ENCODE measurements around the gene KLHL33.

The KLHL33 gene

DNA sequence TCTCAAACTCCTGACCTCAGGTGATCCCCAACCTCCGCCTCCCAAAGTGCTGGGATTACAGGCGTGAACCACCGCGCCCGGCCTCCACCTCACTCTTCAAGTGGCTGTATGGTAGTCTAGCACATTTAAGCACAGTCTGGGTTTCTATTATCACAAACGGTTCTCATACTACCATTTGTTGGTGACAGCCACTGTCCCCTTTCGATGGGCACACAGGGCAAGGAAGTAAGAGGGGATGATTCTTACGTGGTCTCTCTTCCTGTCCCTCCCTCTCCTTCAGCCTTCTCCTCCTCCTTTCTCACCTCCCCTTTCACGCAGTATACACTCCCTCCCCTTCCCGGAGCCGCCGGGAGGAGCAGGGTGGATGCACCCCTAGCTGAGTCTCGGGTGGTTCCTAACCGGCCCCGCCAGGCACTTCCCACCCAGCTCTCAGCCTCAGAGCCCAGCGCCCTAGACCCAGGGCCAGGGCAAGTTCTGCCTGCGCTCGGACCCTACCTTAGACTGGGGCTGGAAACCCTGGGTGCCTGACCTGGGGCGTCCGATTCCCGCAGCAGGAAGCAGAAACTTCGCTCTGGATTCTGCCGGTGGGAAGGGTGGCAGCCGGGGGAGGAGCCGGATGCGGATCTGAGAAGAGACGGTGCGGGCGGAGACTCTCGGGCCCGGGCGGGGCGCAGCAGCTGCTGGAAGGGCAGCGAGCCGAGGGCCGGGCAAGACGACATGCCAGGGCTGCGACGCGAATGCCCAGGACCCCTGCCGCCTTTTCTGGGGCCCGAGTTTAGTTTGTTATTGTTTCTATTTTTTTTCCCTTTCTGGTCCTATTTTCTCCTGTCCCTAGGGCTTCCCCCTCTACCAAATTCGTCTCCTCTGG is 22.9 kb downstream of the KLHL33 start, which contains the start of gene TEP1:
Gene TEP1, minus strand, starts transcription at position 626 of the 868 bp plus-strand sequence. CDS start 5,062 bp downstream, outside the sequence.
- no peak for FAIRE-seq

DNA sequence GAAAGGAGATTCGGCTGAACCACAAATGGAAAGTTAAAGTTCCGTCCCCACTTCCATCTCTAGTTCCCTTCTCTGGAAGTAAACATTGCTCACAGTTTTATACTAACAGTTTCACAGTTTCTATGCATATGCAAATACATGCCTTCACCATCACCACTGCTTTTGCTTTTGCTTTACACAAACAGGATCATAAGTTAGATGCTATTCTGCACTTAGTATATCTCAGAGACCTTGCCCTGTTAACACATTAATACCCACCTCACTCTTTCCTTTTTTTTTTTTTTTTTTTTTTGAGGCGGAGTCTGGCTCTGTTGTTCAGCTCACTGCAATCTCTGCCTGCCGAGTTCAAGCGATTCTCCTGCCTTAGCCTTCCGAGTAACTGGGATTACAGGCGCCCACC is 23.6 kb downstream of the KLHL33 start:
- FAIRE-seq, result no peak

DNA sequence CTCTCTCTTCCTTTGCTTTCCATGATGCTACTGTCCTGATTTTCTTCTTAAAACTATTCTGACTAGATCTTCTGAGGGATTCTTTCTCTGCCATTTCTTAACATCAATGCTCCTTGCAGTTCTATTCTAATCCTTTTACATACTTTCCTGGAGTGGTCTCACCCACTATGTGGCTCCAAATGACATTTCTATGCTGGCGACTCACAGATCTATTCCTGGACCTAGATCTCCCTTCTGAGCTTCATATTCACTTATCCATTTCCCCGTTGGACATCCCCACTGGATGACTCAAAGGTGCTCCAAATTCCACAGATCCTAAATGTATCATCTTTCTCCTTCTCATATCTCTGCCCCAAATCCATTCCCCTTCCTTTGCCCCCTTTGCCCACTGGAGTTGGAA is 26.7 kb downstream of the KLHL33 start:
- FAIRE-seq, result no peak

DNA sequence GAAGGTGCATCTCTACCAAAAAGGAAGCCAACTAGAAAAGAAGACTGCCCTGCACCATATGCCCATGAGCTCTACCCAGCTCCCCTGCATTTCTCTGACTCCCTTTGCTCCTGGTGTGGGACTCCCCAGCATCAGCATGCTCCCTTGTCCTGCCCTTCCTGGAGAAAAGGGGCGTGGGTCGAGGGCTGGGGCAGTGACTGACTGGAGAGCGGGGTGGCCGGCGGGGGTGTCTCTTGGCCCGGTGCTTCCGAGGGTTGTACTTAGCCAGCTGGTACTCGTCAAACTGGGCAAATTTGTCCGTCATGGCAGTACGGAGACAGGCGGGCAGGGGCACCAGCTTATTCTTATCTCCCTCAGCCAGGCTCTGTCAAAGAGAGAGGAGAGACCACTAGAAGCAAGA is 32.4 kb downstream of the KLHL33 start:
- FAIRE-seq, result no peak

DNA sequence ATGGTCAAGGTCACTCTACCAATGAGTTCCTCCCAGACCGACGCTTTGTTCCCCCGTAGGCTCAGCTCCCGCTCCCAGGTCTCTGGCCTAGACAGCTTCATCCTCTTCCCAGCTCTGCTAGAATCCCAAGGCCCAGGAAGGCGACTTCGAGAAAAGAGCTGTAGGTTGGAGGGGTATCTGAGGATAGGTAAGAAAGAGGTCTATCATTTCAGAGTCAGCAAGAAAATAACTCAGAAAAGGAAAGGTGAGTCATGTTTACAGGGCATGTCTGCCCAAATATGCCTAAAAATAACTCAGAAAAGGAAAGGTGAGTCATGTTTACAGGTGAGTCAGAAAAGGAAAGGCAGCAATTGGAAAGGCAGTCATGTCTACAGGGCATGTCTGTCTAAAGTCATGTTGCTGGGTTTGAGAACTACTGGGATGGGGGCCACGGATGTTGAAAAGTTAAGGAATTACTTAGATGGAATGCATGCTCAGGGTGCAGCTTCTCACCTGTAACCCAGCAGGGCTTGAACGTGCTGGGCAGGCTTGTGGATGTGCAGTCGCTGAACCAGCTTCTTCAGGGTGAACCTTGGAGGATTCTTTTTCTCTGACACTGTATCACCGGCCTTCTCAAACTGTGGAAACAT is 34.9 kb downstream of the KLHL33 start:
- FAIRE-seq, result no peak

DNA sequence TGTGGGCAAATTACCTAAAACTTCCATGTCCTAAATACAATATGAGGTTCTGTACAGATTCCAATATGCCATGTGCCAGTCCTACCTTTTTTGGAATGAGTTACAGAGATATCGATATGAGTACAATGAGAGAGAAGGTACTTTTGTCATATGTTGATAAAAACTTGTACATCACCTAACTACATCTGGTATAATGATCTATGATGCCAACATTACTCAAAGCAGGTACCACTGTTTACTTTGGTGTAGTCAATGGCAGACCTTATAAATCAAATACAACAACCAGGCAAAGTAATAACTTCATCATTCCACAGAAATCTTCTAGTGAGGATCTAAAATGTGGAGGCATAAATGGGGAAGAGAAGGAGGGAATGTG is 35.4 kb downstream of the KLHL33 start:
- no peak for FAIRE-seq

DNA sequence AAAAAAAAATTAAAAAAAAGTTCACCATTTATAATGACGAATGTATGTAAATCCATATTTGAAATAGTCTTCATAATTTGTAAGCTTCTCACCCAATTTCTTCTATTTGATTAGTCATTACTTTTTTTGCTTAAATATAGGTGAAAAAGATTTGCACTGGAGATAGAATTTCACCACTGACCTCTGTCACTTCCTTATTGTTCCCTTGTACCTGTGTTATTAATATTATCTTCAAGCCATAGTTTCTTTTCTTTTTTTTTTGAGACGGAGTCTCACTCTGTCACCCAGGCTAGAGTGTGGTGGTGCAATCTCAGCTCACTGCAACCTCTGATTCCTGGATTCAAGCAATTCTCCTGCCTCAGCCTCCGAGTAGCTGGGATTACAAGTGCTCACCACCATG is 38.5 kb downstream of the KLHL33 start:
- FAIRE-seq, result no peak

DNA sequence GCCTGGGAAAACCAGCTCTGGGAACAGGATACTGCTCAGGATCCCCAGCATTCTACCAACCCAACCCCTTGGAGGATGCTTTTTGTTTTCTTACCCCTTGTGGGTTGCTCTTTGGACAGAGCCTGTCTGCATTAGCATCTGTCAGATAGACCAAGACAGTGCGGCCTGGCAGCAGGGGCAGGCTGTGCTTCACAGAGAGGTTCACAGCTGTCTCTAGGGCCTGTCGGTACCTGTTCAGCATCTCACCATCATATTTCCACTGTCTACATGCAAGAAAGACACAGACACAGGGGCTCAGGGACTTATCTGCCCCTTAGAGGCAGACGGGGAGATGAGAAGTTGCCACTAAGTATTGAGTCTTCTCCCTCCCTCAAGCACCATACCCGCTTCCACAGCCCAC is 44.5 kb downstream of the KLHL33 start:
- no peak for FAIRE-seq

DNA sequence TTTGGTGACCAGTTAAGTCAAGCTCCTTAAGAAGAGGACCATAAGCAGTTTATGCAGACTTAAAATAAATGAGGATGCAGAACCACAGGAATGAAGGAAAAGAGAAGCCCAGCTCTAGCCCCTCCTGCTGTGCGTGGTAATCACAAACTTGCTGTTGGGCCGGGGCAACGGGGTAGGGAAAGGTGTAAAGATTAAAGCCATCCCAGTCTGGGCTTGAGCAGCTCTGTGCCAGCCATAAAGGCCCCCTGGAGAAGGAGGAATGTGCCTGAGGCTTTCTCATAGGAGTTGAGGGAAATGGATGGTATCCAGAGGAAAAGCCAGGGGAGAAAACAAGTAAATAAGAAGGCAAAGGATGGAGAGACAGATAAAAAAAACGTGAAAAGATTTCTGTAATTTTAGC is 47.8 kb downstream of the KLHL33 start:
- FAIRE-seq, result no peak

DNA sequence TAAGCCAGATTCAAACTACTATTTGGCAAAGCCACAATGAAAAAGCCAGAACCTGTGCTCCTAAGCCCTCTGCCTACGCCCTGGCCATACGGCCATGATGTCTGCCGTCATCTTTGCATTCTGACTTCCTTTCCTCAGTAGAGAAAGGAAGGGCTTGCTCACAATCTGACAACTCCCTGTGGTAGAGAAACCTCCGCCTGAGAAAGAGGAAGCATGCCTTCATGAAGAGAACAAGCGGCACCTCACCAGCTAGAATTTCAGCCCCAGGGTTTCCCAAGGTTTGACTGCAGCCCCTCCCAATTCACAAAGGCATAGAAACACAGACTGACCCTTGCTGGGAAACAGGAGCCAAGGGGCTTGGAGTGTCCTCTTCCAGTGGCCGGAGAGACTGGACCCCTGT is 48.4 kb downstream of the KLHL33 start:
- no peak for FAIRE-seq

DNA sequence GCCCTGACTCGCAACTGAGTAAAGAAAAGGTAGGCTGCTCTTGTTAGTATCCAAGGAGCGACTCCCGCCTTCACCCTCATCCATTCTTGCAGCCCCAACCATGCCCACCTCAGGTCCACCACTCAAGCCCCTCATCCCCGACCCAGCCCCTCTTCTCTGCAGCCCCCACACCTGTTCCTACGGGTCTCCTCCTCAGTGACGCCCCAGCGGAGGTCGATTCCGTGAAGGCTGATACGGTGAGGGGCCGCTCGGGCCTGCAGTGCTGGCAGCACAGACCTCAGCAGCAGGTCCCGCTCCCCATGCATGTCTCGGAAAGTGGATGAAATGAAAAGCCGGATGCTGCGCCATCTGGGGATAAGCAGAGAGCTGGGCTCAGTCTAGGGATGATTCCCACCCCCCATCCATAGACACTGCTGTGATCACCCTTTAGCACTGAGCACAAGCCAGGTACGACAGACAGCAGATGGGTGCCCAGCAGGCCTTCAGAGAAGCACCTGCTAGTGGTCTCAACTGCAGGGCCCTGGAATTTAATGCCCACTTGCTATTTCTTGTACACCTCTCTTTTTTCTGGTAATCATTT is 49.6 kb downstream of the KLHL33 start:
- FAIRE-seq, result no peak

DNA sequence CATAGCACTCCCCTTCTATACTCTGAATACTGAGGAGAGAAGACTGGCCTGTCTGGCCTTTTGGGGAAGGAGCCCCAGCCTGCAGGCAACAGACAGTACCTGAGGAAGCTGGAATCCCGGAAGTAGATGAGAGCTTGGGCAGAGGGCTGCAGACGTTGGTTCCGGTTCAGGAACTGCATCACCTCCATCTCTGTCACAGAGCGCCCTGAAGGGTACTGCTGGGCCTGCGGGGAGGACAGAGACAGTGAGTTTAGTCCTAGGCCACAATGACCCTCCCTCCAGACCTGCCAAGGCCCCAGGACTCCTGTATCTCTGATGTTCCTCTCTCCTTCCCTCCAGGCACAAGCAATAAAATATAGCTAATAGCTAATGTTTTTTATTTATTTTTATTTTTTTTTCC is 51.1 kb downstream of the KLHL33 start:
- no peak for FAIRE-seq

DNA sequence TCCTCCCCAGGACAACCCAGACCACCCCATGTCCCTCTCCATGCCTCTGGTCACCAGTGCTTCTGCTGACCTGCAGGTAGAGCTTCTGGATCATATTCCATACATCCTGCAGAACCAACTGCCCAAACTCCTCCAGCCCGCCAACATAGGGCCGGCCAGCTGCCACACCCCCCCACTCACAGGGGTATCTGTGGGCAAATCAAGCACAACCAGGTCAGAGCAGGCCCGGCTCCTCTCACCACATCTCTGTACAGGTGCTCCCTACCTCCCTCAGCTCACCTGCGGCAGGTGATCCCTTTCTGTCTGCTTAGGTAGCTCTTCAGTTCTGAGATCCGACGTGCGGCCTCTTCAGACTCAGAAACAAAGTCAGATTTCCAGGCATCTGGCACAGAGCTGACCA is 51.6 kb downstream of the KLHL33 start:
- no peak for FAIRE-seq

DNA sequence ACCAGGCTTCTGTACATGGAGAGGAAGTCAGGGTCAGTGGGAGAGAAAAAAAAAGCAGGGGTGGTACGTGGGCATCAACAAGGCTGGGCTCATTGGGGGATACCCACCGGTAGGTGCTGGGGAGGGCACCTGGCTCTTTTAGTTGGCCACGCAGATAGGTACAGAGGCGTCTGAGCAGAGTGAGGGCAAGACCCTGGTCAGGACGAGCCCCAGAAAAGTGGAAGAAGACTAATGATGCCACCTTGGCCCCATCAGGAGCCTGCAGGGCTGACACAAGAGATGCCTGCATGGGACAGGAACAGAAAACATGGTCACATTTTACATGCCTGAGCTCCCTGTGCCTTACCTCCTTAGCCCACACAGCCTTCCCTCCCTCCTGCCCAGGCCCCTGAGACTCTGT is 52.3 kb downstream of the KLHL33 start:
- FAIRE-seq, result no peak

DNA sequence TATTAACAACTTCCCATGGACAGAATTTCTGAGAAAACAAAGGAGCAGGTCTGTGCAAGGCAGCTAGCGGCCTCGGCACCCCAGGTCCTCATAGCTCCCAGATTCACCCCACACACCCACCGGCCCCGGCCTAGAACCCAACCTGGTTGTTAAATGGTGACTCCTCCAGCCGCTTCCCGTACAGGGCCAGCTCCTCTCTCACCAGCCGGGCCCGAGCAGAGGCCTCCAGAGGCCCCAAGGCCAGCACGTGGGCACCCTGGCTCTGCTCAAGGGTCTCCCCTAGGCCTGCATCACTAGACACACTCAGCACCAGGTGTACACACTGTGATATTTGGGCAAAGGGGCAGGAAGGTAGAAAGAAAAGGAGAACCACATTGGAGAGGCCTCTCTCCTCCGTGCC is 52.9 kb downstream of the KLHL33 start:
- FAIRE-seq, result no peak

DNA sequence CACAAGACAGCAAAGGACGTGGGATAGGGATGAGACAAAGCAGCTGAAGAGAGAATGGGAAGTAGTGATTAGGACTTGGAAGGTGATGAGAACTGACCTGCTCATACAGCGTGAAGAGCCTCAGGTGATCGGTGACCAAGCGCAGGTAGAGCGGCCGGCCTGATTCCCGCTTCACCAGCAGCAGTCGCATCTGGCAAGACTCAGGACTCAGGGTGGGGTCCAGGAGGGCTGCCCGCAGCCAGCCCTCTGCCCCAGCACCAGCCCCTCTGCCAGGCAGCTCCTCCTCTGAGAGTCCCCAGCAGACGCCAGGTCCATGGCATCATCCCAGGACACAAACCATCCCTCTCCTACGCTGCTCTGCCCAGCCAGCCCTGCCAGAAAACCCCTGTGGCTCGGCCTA is 53.4 kb downstream of the KLHL33 start:
- FAIRE-seq, result no peak

DNA sequence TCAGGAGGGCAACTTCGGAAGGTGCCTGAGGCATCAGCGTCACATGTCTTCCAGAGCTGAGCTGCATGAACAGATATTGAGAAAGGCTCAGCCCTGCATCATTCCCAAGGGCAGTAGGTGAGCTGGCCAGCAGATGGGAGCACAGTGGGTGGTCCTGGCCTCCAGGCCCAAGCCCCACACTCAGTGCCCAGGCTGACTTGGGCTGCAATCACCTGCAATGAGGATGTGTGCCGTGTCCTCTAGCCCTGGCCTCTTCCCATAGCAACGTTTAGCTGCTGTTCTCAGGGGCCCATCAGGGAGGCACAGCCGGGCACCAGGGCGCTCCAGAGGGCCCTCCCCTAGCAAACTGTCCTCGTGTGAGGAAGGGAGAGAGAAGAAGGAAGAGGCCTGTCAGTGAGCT is 54.6 kb downstream of the KLHL33 start:
- no peak for FAIRE-seq

DNA sequence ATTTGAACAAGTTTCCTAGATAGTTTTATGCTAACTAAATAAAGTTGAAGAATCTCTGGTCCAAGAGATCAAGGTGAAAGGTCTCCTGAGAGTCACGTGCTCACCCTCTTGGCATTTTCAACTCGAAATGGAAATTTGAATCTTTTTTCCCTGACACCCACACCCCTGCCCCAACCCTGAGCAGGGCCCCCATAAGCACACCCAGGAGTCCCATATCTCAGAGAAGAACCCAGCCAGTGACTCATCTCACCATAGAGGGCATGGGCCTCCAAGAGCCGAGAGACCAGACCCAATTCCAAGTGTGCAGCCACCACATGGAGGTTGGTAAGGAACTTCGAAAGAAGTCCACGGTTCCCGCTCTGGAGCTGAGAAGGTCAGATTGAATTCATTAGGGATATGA is 55.3 kb downstream of the KLHL33 start:
- no peak for FAIRE-seq

DNA sequence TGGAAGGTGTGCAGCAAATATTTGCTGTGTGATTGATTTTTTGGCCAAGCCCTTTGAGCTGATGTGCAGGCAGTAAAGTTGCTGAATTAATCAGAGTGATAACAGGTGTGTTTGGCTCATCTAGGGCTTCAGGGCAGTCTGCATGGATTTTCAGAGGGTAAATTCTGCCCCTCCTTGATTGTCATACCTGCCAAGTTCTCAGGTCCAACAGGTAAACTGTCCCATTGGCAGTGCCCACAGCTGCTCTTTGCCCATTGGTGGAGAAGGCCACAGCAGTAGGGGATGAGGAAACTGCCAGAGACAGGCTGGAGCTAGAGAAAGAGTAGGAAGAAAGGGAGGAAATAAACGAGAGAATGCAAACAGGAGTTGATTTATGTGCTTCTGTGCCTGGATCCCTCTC is 56.2 kb downstream of the KLHL33 start:
- no peak for FAIRE-seq

DNA sequence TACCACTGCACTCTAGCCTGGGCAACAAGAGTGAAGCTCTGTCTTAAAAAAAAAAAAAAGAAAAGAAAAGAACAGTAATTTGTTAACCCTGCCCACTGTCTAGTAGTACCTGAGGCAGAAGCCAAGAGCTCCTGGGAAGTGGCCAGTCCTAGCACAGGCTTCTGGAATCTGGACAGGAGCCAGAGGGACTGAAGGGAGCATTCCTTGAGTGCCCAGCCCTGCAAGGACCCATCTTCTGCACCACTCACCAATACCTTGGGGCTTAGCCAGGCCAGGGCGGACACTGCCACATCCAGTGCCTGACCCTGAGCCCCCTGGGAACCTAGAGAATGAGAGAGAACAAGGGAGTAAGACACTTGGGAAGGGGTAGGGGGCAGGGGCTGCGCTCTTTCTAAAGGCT is 58.8 kb downstream of the KLHL33 start:
- no peak for FAIRE-seq

DNA sequence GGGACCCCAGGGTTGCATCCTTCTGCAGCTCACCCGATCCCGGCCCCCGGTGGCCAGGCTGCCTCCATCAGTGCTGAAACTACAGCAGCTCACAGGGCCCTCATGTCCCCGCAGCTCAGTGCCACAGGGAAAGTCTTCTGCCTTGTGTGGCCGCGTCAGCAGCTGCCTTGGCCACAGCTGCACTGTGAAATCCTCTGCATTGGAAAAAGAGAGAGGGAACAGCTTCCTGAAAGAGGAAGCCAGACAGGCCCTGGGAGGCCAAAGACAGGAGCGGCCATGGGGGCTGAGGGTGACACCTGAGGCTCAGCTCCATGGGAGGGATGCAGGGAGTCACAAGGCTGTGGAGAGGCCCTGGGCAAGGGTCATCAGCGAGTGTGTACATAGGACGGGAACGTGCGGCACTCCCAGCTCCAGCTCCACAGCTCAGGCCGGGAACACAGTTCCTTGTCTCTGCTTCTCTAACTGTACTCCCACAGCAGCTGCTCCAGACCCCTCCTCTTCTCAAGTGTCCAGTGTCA is 59.8 kb downstream of the KLHL33 start:
- FAIRE-seq, result no peak

All from colon (tissue), 2 donors.